Loucy (cell line): ENCODE results near the gene DENND5A.

Source experiments
- H2AFZ ChIP-seq: fragments of 200-600 bp; sonication (generic); 2 replicates; pipeline ENCODE4 v1.6.0; 2016; ENCODE audit warnings: antibody characterized with exemption, mild to moderate bottlenecking, low read length, moderate library complexity
- H3F3A ChIP-seq: fragments of 200-600 bp; 2 replicates; pipeline ENCODE4 v1.6.0; 2016; ENCODE audit warnings: antibody characterized with exemption, low read depth, mild to moderate bottlenecking
- H3K27me3 ChIP-seq: fragments of 200-600 bp; sonication (generic); 2 replicates; pipeline ENCODE4 v1.6.1; 2014; ENCODE audit warnings: low read length, mild to moderate bottlenecking; ENCODE audit not compliant: insufficient read depth, poor library complexity, severe bottlenecking
- H3K36me3 ChIP-seq: fragments of 200-600 bp; sonication (generic); 2 replicates; pipeline ENCODE4 v1.6.1; 2016; ENCODE audit warnings: low read length; ENCODE audit not compliant: insufficient read depth
- H3K4me1 ChIP-seq: fragments of 200-600 bp; sonication (generic); 2 replicates; pipeline ENCODE4 v1.5.1; 2014; ENCODE audit warnings: low read length, mild to moderate bottlenecking; ENCODE audit not compliant: insufficient read depth, poor library complexity, severe bottlenecking
- H3K4me2 ChIP-seq: fragments of 200-600 bp; sonication (generic); 2 replicates; pipeline ENCODE4 v1.6.0; 2014; ENCODE audit warnings: antibody characterized with exemption, low read length, low read depth, mild to moderate bottlenecking; ENCODE audit not compliant: poor library complexity, severe bottlenecking
- H3K4me3 ChIP-seq: fragments of 200-600 bp; sonication (generic); 2 replicates; pipeline ENCODE4 v1.5.1; 2014; ENCODE audit warnings: low read length, mild to moderate bottlenecking, mixed read lengths; ENCODE audit not compliant: poor library complexity, severe bottlenecking
- H3K79me2 ChIP-seq: fragments of 200-600 bp; sonication (generic); 2 replicates; pipeline ENCODE4 v1.6.1; 2014; ENCODE audit warnings: low read length; ENCODE audit not compliant: insufficient read depth
- H3K9ac ChIP-seq: fragments of 200-600 bp; sonication (generic); 2 replicates; pipeline ENCODE4 v1.6.0; 2014; ENCODE audit warnings: mild to moderate bottlenecking, low read depth, low read length, moderate library complexity; ENCODE audit not compliant: poor library complexity, severe bottlenecking
- H3K9me2 ChIP-seq: fragments of 200-600 bp; sonication (generic); replicated peaks from 2 replicates; pipeline ENCODE4 v1.6.1; 2016; ENCODE audit warnings: low read depth, low read length, mixed read lengths
- H3K9me3 ChIP-seq: fragments of 200-600 bp; sonication (generic); 2 replicates; pipeline ENCODE4 v1.6.1; 2014; ENCODE audit warnings: mild to moderate bottlenecking, antibody characterized with exemption, low read length, low read depth; ENCODE audit not compliant: insufficient read depth
- H4K20me1 ChIP-seq: fragments of 200-600 bp; sonication (generic); 2 replicates; pipeline ENCODE4 v1.6.0; 2014; ENCODE audit warnings: antibody characterized with exemption, low read length, mild to moderate bottlenecking; ENCODE audit not compliant: insufficient read depth, poor library complexity, severe bottlenecking
- CTCF ChIP-seq: fragments of 200-600 bp; sonication (generic); conservative IDR thresholded peaks from 2 replicates; pipeline ENCODE4 v1.5.1; 2014; ENCODE audit warnings: mild to moderate bottlenecking, antibody characterized with exemption, low read length
- EZH2phosphoT487 ChIP-seq: fragments of 200-600 bp; IDR thresholded peaks from 2 replicates; pipeline ENCODE4 v1.6.1; 2018; ENCODE audit warnings: antibody characterized with exemption, mild to moderate bottlenecking, moderate library complexity, borderline replicate concordance

DENND5A gene

DNA sequence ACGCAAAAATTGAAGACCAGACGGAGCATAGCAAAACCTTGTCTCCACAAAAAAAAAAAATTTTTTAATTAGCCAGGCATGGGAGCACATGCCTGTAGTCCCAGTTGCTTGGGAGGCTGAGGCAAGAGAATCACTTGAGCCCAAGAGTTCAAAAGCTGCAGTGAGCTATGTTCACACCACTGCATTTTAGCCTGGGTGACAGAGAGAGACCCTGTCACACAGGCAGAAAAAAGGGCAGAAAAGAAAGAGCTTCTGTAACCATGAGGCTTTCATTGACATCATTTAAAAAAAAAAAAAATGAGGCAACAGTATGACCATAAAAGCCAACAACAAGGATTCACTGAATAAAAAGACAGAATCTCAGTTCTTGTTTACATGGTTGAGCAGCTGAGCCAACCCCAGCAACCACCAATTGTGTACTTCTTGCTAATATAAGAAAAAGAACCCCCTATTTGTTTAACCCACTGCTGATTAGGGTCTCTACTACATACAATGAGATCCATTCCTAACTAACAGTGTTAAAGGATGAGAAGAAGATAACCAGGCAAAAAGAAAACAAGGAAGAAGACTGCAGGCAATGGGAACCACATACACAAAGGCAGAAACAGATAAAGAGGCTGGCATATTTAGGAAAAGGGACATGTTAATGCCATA is 87.6 kb downstream of the DENND5A start:
- Histone ChIP-seq H3K4me1 (no peaks in the 10 kb centered on the region), H3F3A (no peaks in the 10 kb centered on the region), H3K36me3 (peaks cover 28% of the 10 kb centered on the region; the same call in 1 of the 2 replicates), H3K9me3 (no peaks in the 10 kb centered on the region), H3K27me3 (no peaks in the 10 kb centered on the region), H3K9ac (no peak overlapping the region), H2AFZ (no peak overlapping the region), H3K79me2 (no peaks in the 10 kb centered on the region), H3K4me3 (no peak overlapping the region), H4K20me1 (no peaks in the 10 kb centered on the region), H3K4me2 (no peak overlapping the region), H3K9me2 (no peaks in the 10 kb centered on the region)
- TF ChIP-seq CTCF: no peak
- TF ChIP-seq EZH2phosphoT487: no peak

DNA sequence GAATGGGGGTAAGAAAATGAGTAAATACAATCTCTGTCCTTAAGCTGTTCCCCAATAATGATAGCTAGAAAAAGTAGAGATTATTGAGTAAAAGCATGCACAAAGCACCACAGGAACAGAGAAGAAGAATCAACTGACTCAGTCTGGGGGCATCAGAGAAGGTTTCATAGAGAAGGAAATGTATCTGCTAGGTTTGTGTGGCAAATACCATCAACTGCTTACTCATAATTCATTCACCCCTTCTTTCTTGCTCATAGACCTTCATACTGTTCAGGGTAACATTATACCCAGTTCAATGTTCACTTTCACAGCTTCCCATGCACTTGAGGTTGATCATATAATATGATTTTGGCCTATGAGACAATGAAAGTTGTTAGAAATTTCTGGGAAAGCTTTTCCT is 88.6 kb downstream of the DENND5A start:
- Histone ChIP-seq H3K9me3 (no peaks in the 10 kb centered on the region), H3K4me3 (no peak overlapping the region), H3K9me2 (no peaks in the 10 kb centered on the region), H3K36me3 (peaks cover 33% of the 10 kb centered on the region), H3K27me3 (no peaks in the 10 kb centered on the region), H3F3A (no peaks in the 10 kb centered on the region), H3K79me2 (no peaks in the 10 kb centered on the region), H4K20me1 (no peaks in the 10 kb centered on the region), H3K4me1 (no peaks in the 10 kb centered on the region), H2AFZ (no peak overlapping the region), H3K9ac (no peak overlapping the region), H3K4me2 (no peak overlapping the region)
- TF ChIP-seq CTCF (no peak), EZH2phosphoT487 (no peak)

GRCh38 chr11:9176136-9176535 is 89.0 kb downstream of the DENND5A start:
- H2AFZ ChIP-seq: no peak overlapping the region
- H3F3A ChIP-seq: no peaks in the 10 kb centered on the region
- TF ChIP-seq EZH2phosphoT487 (no peak), CTCF (no peak)
- no peaks in the 10 kb centered on the region for H3K79me2 ChIP-seq
- H3K9me3 ChIP-seq: no peaks in the 10 kb centered on the region
- peaks cover 33% of the 10 kb centered on the region for H3K36me3 ChIP-seq
- H3K9me2 ChIP-seq: no peaks in the 10 kb centered on the region
- H4K20me1 ChIP-seq: no peaks in the 10 kb centered on the region
- H3K4me2 ChIP-seq: no peak overlapping the region
- H3K27me3 ChIP-seq: no peaks in the 10 kb centered on the region
- H3K4me3 ChIP-seq: no peak overlapping the region
- H3K9ac ChIP-seq: no peak overlapping the region
- no peaks in the 10 kb centered on the region for H3K4me1 ChIP-seq
